ENCODE measurements around the gene ASTN2.

GRCh38 chr9:117300371-117301110 is 114.3 kb downstream of the ASTN2 start:
- TF ChIP-seq, protein P1, sequence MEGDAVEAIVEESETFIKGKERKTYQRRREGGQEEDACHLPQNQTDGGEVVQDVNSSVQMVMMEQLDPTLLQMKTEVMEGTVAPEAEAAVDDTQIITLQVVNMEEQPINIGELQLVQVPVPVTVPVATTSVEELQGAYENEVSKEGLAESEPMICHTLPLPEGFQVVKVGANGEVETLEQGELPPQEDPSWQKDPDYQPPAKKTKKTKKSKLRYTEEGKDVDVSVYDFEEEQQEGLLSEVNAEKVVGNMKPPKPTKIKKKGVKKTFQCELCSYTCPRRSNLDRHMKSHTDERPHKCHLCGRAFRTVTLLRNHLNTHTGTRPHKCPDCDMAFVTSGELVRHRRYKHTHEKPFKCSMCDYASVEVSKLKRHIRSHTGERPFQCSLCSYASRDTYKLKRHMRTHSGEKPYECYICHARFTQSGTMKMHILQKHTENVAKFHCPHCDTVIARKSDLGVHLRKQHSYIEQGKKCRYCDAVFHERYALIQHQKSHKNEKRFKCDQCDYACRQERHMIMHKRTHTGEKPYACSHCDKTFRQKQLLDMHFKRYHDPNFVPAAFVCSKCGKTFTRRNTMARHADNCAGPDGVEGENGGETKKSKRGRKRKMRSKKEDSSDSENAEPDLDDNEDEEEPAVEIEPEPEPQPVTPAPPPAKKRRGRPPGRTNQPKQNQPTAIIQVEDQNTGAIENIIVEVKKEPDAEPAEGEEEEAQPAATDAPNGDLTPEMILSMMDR (IDR thresholded peaks at IDR 0.05; ENCODE audit: low read length): no peak
- TF ChIP-seq EZH2 (IDR thresholded peaks at IDR 0.05; ENCODE audit: borderline replicate concordance, low read length): no peak

Data from OCI-LY1 (cell line).